ENCODE results near the gene AUTS2. TPM values are rescaled to one million over a fixed set of nuclear protein-coding genes. Genes with fewer than 3 reads are reported as not detected.

AUTS2 gene
- total RNA-seq, 3 donors from 2014 or later: 31.5 to 94.3 (median 81.3) TPM

- no peak overlapping the region for H3K4me3 ChIP-seq
- no peaks in the 10 kb centered on the region for H3K9me3 ChIP-seq
- H3K27me3 ChIP-seq: no peaks in the 10 kb centered on the region
- H3K36me3 ChIP-seq: no peaks in the 10 kb centered on the region
- DNase-seq (ENCODE audit: low spot score in 2 of 2): no peak
- intact Hi-C loops (cut with DNase I; ENCODE audit: low total_unique reads): no loop called here
- H3K4me1 ChIP-seq: no peaks in the 10 kb centered on the region
- H3K27ac ChIP-seq: no peak overlapping the region
- TF ChIP-seq CTCF (IDR thresholded peaks at IDR 0.05) (no peak), POLR2A (IDR thresholded peaks at IDR 0.05) (no peak), POLR2AphosphoS5 (IDR thresholded peaks at IDR 0.05) (no peak)
These were observed 148.9 kb downstream of the AUTS2 start for GRCh38 chr7:69747144-69747543.

- Histone ChIP-seq H3K27me3 (no peaks in the 10 kb centered on the region), H3K27ac (no peak overlapping the region), H3K4me1 (no peaks in the 10 kb centered on the region), H3K4me3 (no peak overlapping the region), H3K9me3 (no peaks in the 10 kb centered on the region), H3K36me3 (no peaks in the 10 kb centered on the region)
- no peak for DNase-seq (ENCODE audit: low spot score in 2 of 2)
- TF ChIP-seq POLR2AphosphoS5 (IDR thresholded peaks at IDR 0.05): no peak
- no peak for TF ChIP-seq CTCF (IDR thresholded peaks at IDR 0.05)
- no peak for TF ChIP-seq POLR2A (IDR thresholded peaks at IDR 0.05)
- intact Hi-C loops (cut with DNase I; ENCODE audit: low total_unique reads): no loop called here
These were observed 150.3 kb downstream of the AUTS2 start for GRCh38 chr7:69748530-69748929.

GRCh38 chr7:69749372-69749979, 151.2 kb downstream of the AUTS2 start:
- Histone ChIP-seq H3K27me3 (no peaks in the 10 kb centered on the region), H3K36me3 (no peaks in the 10 kb centered on the region), H3K4me3 (no peak overlapping the region), H3K27ac (no peak overlapping the region), H3K4me1 (no peaks in the 10 kb centered on the region), H3K9me3 (no peaks in the 10 kb centered on the region)
- no peak for DNase-seq (ENCODE audit: low spot score in 2 of 2)
- intact Hi-C loops (cut with DNase I; ENCODE audit: low total_unique reads): no loop called here
- TF ChIP-seq POLR2AphosphoS5 (IDR thresholded peaks at IDR 0.05): no peak
- no peak for TF ChIP-seq POLR2A (IDR thresholded peaks at IDR 0.05)
- TF ChIP-seq CTCF (IDR thresholded peaks at IDR 0.05): no peak

- Histone ChIP-seq H3K36me3 (no peaks in the 10 kb centered on the region), H3K9me3 (no peaks in the 10 kb centered on the region), H3K4me3 (no peak overlapping the region), H3K27ac (no peak overlapping the region), H3K27me3 (no peaks in the 10 kb centered on the region), H3K4me1 (no peaks in the 10 kb centered on the region)
- no peak for TF ChIP-seq CTCF (IDR thresholded peaks at IDR 0.05)
- no peak for TF ChIP-seq POLR2A (IDR thresholded peaks at IDR 0.05)
- no peak for TF ChIP-seq POLR2AphosphoS5 (IDR thresholded peaks at IDR 0.05)
- intact Hi-C loops (cut with DNase I; ENCODE audit: low total_unique reads): no loop called here
- DNase-seq (ENCODE audit: low spot score in 2 of 2): no peak
These were observed 151.7 kb downstream of the AUTS2 start for GRCh38 chr7:69749994-69750393.

- TF ChIP-seq POLR2A (IDR thresholded peaks at IDR 0.05) (no peak), POLR2AphosphoS5 (IDR thresholded peaks at IDR 0.05) (no peak), CTCF (IDR thresholded peaks at IDR 0.05) (no peak)
- no peak for DNase-seq (ENCODE audit: low spot score in 2 of 2)
- Histone ChIP-seq H3K9me3 (no peaks in the 10 kb centered on the region), H3K36me3 (no peaks in the 10 kb centered on the region), H3K4me3 (no peak overlapping the region), H3K27me3 (no peaks in the 10 kb centered on the region), H3K4me1 (no peaks in the 10 kb centered on the region), H3K27ac (no peak overlapping the region)
- intact Hi-C loops (cut with DNase I; ENCODE audit: low total_unique reads): no loop called here
These were observed 152.8 kb downstream of the AUTS2 start for GRCh38 chr7:69751026-69751425.

All from breast epithelium (tissue), 4 donors.